AG10803 (cell line): ENCODE data around the gene DENND4A.
A peak's percentile ranks its signal among the peaks of the same experiment; 100 is the strongest.

Experiments used
- DNase-seq: peaks from one replicate; pipeline ENCODE4 v3.0.0; 2010; ENCODE audit warnings: low read depth
- H3K4me3 ChIP-seq: 2 replicates; pipeline ENCODE4 v1.5.1; 2011; ENCODE audit warnings: mild to moderate bottlenecking, low read length, control low read depth
- CTCF ChIP-seq: conservative IDR thresholded peaks from 2 replicates; pipeline ENCODE4 v1.5.1; 2011; ENCODE audit warnings: mild to moderate bottlenecking, low read length, control low read depth, inconsistent platforms

The DENND4A gene

GRCh38 chr15:65645392-65645791 lies 146.7 kb downstream of the DENND4A start:
- no peak overlapping the region for H3K4me3 ChIP-seq
- no peak for DNase-seq
- no peak for TF ChIP-seq CTCF

- no peak for TF ChIP-seq CTCF
- no peak for DNase-seq
- no peak overlapping the region for H3K4me3 ChIP-seq
Observed at GRCh38 chr15:65644282-65644681, 147.8 kb downstream of the DENND4A start.

- no peak for TF ChIP-seq CTCF
- H3K4me3 ChIP-seq, result no peak overlapping the region
- DNase-seq, result no peak
Observed at GRCh38 chr15:65642594-65642993, 149.5 kb downstream of the DENND4A start.

GRCh38 chr15:65641768-65642475 lies 150.2 kb downstream of the DENND4A start:
- no peak for DNase-seq
- TF ChIP-seq CTCF, result no peak
- H3K4me3 ChIP-seq, result no peak overlapping the region

GRCh38 chr15:65639509-65639908 lies 152.6 kb downstream of the DENND4A start:
- H3K4me3 ChIP-seq, result no peak overlapping the region
- DNase-seq, result no peak
- no peak for TF ChIP-seq CTCF

- DNase-seq, result peak; percentile 81
- H3K4me3 ChIP-seq, result peak overlapping the region; percentile 24; the same call in 1 of the 2 replicates
- peak; percentile 92 for TF ChIP-seq CTCF
Observed at GRCh38 chr15:65638681-65639089, 153.4 kb downstream of the DENND4A start.

- no peak overlapping the region for H3K4me3 ChIP-seq
- DNase-seq, result no peak
- TF ChIP-seq CTCF, result no peak
Observed at GRCh38 chr15:65638109-65638508, 154.0 kb downstream of the DENND4A start.
